Body of pancreas (tissue), 4 donors: ENCODE data around the gene SLC4A4. TPM values are rescaled to one million over a fixed set of nuclear protein-coding genes. Genes with fewer than 3 reads are reported as not detected.

ENCODE experiments used
- ATAC-seq: fragments of 150-250 bp; one replicate; pipeline ENCODE4 v1.9.1; 2016
- DNase-seq, 4 donors: peaks; one replicate each; pipeline ENCODE4 v3.0.0-alpha.2; 2019
- H3K27ac ChIP-seq, 4 donors: fragments of 200-600 bp; sonication (generic); 1 replicate in 3 of 4; 2 replicates in 1 of 4; pipeline versions ENCODE4 v1.5.1 to v1.6.1; 2016 to 2019; ENCODE audit warnings: mild to moderate bottlenecking in 1 of 4, mixed read lengths in 1 of 4, moderate library complexity in 1 of 4
- H3K27me3 ChIP-seq, 2 donors: fragments of 200-600 bp; sonication (generic); one replicate each; pipeline ENCODE4 v1.6.0; 2016; ENCODE audit warnings: mild to moderate bottlenecking in 1 of 2
- H3K36me3 ChIP-seq, 2 donors: fragments of 200-600 bp; sonication (generic); replicated peaks in 1 of 2; 2 replicates each; pipeline ENCODE4 v1.5.1; 2016; ENCODE audit warnings: low read depth in 2 of 2; ENCODE audit not compliant: insufficient read depth in 1 of 2
- H3K4me1 ChIP-seq: fragments of 200-600 bp; sonication (generic); one replicate; pipeline ENCODE4 v1.6.0; 2016
- H3K4me3 ChIP-seq, 2 donors: fragments of 200-600 bp; sonication (generic); 1 replicate in 1 of 2; 2 replicates in 1 of 2; pipeline ENCODE4 v1.5.1; 2016 to 2019
- H3K9me3 ChIP-seq, 3 donors: fragments of 200-600 bp; sonication (generic); 1 replicate in 2 of 3; 2 replicates in 1 of 3; pipeline ENCODE4 v1.5.1; 2016
- CTCF ChIP-seq, 7 experiments: fragments of 450-650 bp in 4 of 7; fragments of 200-600 bp in 3 of 7; sonication (generic) in 3 of 7; IDR thresholded peaks; one replicate each; pipeline ENCODE4 v1.5.1; 2016 to 2019; ENCODE audit warnings: antibody characterized with exemption in 7 of 7
- POLR2A ChIP-seq, 3 donors: fragments of 450-650 bp; IDR thresholded peaks; one replicate each; pipeline ENCODE4 v1.6.1; 2016; ENCODE audit warnings: antibody characterized with exemption in 3 of 3, mild to moderate bottlenecking in 2 of 3
- WGBS, 2 donors: methylation state at CpG; one replicate each; pipeline ENCODE4 v1.1.5; 2017; 5-methylcytosine and 5-hydroxymethylcytosine counted together
- intact Hi-C: fragments of 100-400 bp; cut with DNase I; formaldehyde crosslinking; loops from one replicate; pipeline ENCODE4 v1.15.1; 2023
- total RNA-seq, 2 donors: library from RNA; depleted of rRNA; stranded (reverse); fragments of >200 nt; gene quantifications; one replicate each; pipeline ENCODE4 v1.1.0, GENCODE V29; 2016

SLC4A4 gene
- total RNA-seq, 2 donors from 2014 or later, result 334 to 402 TPM

- ATAC-seq (no peak), DNase-seq (no peak)
- TF ChIP-seq POLR2A (IDR thresholded peaks at IDR 0.05), result no peak
- no peak for TF ChIP-seq CTCF (IDR thresholded peaks at IDR 0.05)
- Histone ChIP-seq H3K27me3 (no peaks in the 10 kb centered on the region), H3K9me3 (no peaks in the 10 kb centered on the region), H3K27ac (no peak overlapping the region), H3K4me3 (no peak overlapping the region), H3K4me1 (no peaks in the 10 kb centered on the region), H3K36me3 (no peaks in the 10 kb centered on the region)
- intact Hi-C loops, result no loop called here
These were observed 159.8 kb downstream of the SLC4A4 start for GRCh38 chr4:71498625-71499024.

GRCh38 chr4:71501992-71502391 lies 163.2 kb downstream of the SLC4A4 start:
- ATAC-seq (no peak), DNase-seq (no peak)
- no peak overlapping the region for H3K4me3 ChIP-seq
- intact Hi-C loops, result no loop called here
- H3K9me3 ChIP-seq, result no peaks in the 10 kb centered on the region
- no peaks in the 10 kb centered on the region for H3K4me1 ChIP-seq
- H3K27ac ChIP-seq, result no peak overlapping the region
- H3K27me3 ChIP-seq, result no peaks in the 10 kb centered on the region
- WGBS, 2 donors, result 95 to 96% methylated on average over 7 of the region's 7 CpGs
- H3K36me3 ChIP-seq, result no peaks in the 10 kb centered on the region
- no peak for TF ChIP-seq CTCF (IDR thresholded peaks at IDR 0.05)

GRCh38 chr4:71518283-71518989 lies 179.6 kb downstream of the SLC4A4 start:
- WGBS, 2 donors, result 92 to 100% methylated on average over 1 to 2 of the region's 2 CpGs
- H3K27ac ChIP-seq, result peak overlapping the region in 2 of 4 donors; percentile 22 to 37
- no peaks in the 10 kb centered on the region for H3K27me3 ChIP-seq
- TF ChIP-seq CTCF (IDR thresholded peaks at IDR 0.05) (no peak), POLR2A (IDR thresholded peaks at IDR 0.05) (no peak)
- no peak for ATAC-seq
- intact Hi-C loops, result no loop called here
- no peaks in the 10 kb centered on the region for H3K36me3 ChIP-seq
- H3K4me1 ChIP-seq, result peaks cover 10% of the 10 kb centered on the region
- no peak for DNase-seq
- no peak overlapping the region for H3K4me3 ChIP-seq
- no peaks in the 10 kb centered on the region for H3K9me3 ChIP-seq

- Histone ChIP-seq H3K4me3 (no peak overlapping the region), H3K27ac (peak overlapping the region in 1 of 4 donors; percentile 1), H3K9me3 (no peaks in the 10 kb centered on the region), H3K27me3 (no peaks in the 10 kb centered on the region), H3K36me3 (no peaks in the 10 kb centered on the region), H3K4me1 (peaks cover 10% of the 10 kb centered on the region)
- ATAC-seq, result no peak
- TF ChIP-seq CTCF (IDR thresholded peaks at IDR 0.05) (no peak), POLR2A (IDR thresholded peaks at IDR 0.05) (no peak)
- intact Hi-C loops, result no loop called here
- WGBS, 2 donors, result 53% methylated on average over 1 of the region's 1 CpG
- no peak for DNase-seq
These were observed 181.5 kb downstream of the SLC4A4 start for GRCh38 chr4:71520308-71520707.

GRCh38 chr4:71520850-71521249 lies 182.0 kb downstream of the SLC4A4 start:
- Histone ChIP-seq H3K36me3 (no peaks in the 10 kb centered on the region), H3K4me3 (no peak overlapping the region), H3K27ac (peak overlapping the region in 2 of 4 donors; percentile 1 to 4), H3K27me3 (no peaks in the 10 kb centered on the region), H3K4me1 (peaks cover 11% of the 10 kb centered on the region), H3K9me3 (no peaks in the 10 kb centered on the region)
- intact Hi-C loops, result no loop called here
- ATAC-seq (no peak), DNase-seq (no peak)
- TF ChIP-seq POLR2A (IDR thresholded peaks at IDR 0.05), result no peak
- TF ChIP-seq CTCF (IDR thresholded peaks at IDR 0.05), result no peak
- WGBS, 2 donors, result 69 to 78% methylated on average over 1 of the region's 1 CpG
